CD14-positive monocyte (primary cell): ENCODE measurements around the gene CISD3. TPM values are rescaled to one million over a fixed set of nuclear protein-coding genes. Genes with fewer than 3 reads are reported as not detected.

Experiments
- DNase-seq, 3 donors: peaks; one replicate each; pipeline ENCODE4 v3.0.0-alpha.2; 2011 to 2022
- H2AFZ ChIP-seq: 2 replicates; pipeline ENCODE4 v1.6.0; 2012; ENCODE audit warnings: mild to moderate bottlenecking, low read depth, low read length, inconsistent platforms; ENCODE audit not compliant: insufficient read depth, poor library complexity, severe bottlenecking
- H3K27ac ChIP-seq, 2 donors: 1 replicate in 1 of 2; 2 replicates in 1 of 2; pipeline ENCODE4 v1.5.1; 2012 to 2013; ENCODE audit warnings: low read length in 2 of 2, control low read depth in 1 of 2, inconsistent platforms in 1 of 2, low read depth in 1 of 2, mild to moderate bottlenecking in 1 of 2
- H3K27me3 ChIP-seq, 2 donors: one replicate each; pipeline versions ENCODE4 v1.6.0 to v1.6.1; 2011 to 2013; ENCODE audit warnings: low read length in 2 of 2; ENCODE audit not compliant: control insufficient read depth in 2 of 2, insufficient read depth in 2 of 2
- H3K36me3 ChIP-seq, 2 donors: replicated peaks in 1 of 2; 1 replicate in 1 of 2; 2 replicates in 1 of 2; pipeline versions ENCODE4 v1.5.1 to v1.6.1; 2012 to 2013; ENCODE audit warnings: low read length in 2 of 2, control low read depth in 1 of 2, inconsistent platforms in 1 of 2, mild to moderate bottlenecking in 1 of 2; ENCODE audit not compliant: insufficient read depth in 2 of 2, control insufficient read depth in 1 of 2
- H3K4me1 ChIP-seq, 2 donors: 1 replicate in 1 of 2; 2 replicates in 1 of 2; pipeline versions ENCODE4 v1.5.1 to v1.6.1; 2012 to 2013; ENCODE audit warnings: low read length in 2 of 2, control low read depth in 1 of 2, inconsistent platforms in 1 of 2, mild to moderate bottlenecking in 1 of 2, moderate library complexity in 1 of 2; ENCODE audit not compliant: insufficient read depth in 2 of 2, control insufficient read depth in 1 of 2
- H3K4me2 ChIP-seq: replicated peaks from 2 replicates; pipeline ENCODE3; 2012; ENCODE audit warnings: low read length, moderate library complexity, mild to moderate bottlenecking; ENCODE audit not compliant: poor library complexity, severe bottlenecking; ENCODE audit errors: extremely low read depth
- H3K4me3 ChIP-seq, 3 experiments: fragments of 200-600 bp in 1 of 3; sonication (generic) in 1 of 3; replicated peaks in 1 of 3; 1 replicate in 2 of 3; 2 replicates in 1 of 3; pipeline ENCODE4 v1.5.1; 2011 to 2013; ENCODE audit warnings: low read length in 3 of 3, mild to moderate bottlenecking in 3 of 3, control low read depth in 2 of 3, low read depth in 2 of 3, inconsistent platforms in 1 of 3, moderate library complexity in 1 of 3
- H3K79me2 ChIP-seq: 2 replicates; pipeline ENCODE4 v1.6.0; 2012; ENCODE audit warnings: mild to moderate bottlenecking, control low read depth, inconsistent platforms, low read length, moderate library complexity; ENCODE audit not compliant: insufficient read depth
- H3K9ac ChIP-seq: 2 replicates; pipeline ENCODE4 v1.6.0; 2017; ENCODE audit warnings: low read length, mild to moderate bottlenecking; ENCODE audit not compliant: insufficient read depth, poor library complexity, severe bottlenecking
- H3K9me3 ChIP-seq, 2 donors: replicated peaks in 1 of 2; 1 replicate in 1 of 2; 2 replicates in 1 of 2; pipeline versions ENCODE4 v1.5.1 to v1.6.1; 2012 to 2013; ENCODE audit warnings: low read length in 2 of 2, control low read depth in 1 of 2; ENCODE audit not compliant: control insufficient read depth in 1 of 2, insufficient read depth in 1 of 2
- H4K20me1 ChIP-seq: 2 replicates; pipeline ENCODE4 v1.6.0; 2012; ENCODE audit warnings: mild to moderate bottlenecking, low read length, control low read depth, moderate library complexity; ENCODE audit not compliant: insufficient read depth
- H3K27ac Mint-ChIP-seq, 7 donors: one replicate each; pipeline ENCODE4 v1.8.0; 2020; ENCODE audit warnings: mild to moderate bottlenecking in 7 of 7, mixed read lengths in 7 of 7, moderate library complexity in 6 of 7, inconsistent platforms in 2 of 7
- H3K27me3 Mint-ChIP-seq, 3 donors: one replicate each; pipeline ENCODE4 v1.8.0; 2021 to 2022; ENCODE audit warnings: low read depth in 3 of 3, mild to moderate bottlenecking in 3 of 3, mixed read lengths in 3 of 3, moderate library complexity in 3 of 3, inconsistent platforms in 1 of 3
- H3K36me3 Mint-ChIP-seq, 2 donors: one replicate each; pipeline ENCODE4 v1.8.0; 2020; ENCODE audit warnings: mixed read lengths in 2 of 2, inconsistent platforms in 1 of 2, mild to moderate bottlenecking in 1 of 2
- H3K4me1 Mint-ChIP-seq: one replicate; pipeline ENCODE4 v1.8.0; 2020; ENCODE audit warnings: mild to moderate bottlenecking, mixed read lengths
- H3K4me3 Mint-ChIP-seq, 2 donors: one replicate each; pipeline ENCODE4 v1.8.0; 2020; ENCODE audit warnings: mild to moderate bottlenecking in 2 of 2, mixed read lengths in 2 of 2, moderate library complexity in 1 of 2
- H3K9me3 Mint-ChIP-seq, 7 donors: one replicate each; pipeline ENCODE4 v1.8.0; 2020 to 2022; ENCODE audit warnings: mixed read lengths in 7 of 7, mild to moderate bottlenecking in 6 of 7, moderate library complexity in 6 of 7, inconsistent platforms in 2 of 7
- WGBS: methylation state at CpG from one replicate; pipeline ENCODE4 v1.1.5; 2013; ENCODE audit warnings: missing lambda C conversion rate; ENCODE audit not compliant: insufficient coverage; 5-methylcytosine and 5-hydroxymethylcytosine counted together
- intact Hi-C, 2 donors: fragments of 100-400 bp; cut with micrococcal nuclease; formaldehyde crosslinking; loops; one replicate each; pipeline versions ENCODE4 v1.15.0 to v1.15.1; 2023
- polyA plus RNA-seq, 3 donors: library from polyadenylated mRNA; depleted of rRNA in 1 of 3; unstranded in 2 of 3; stranded (reverse) in 1 of 3; fragments of 300-500 nt in 2 of 3; fragments of >200 nt in 1 of 3; fragmentation: Illumina TruSeq in 2 of 3; gene quantifications; 1 replicate in 2 of 3; 2 replicates in 1 of 3; pipeline ENCODE4 v1.2.3, GENCODE V29; 2012 to 2021
- TF ChIP-seq, protein P1 (sequence below): fragments of 200-600 bp; IDR thresholded peaks from one replicate; pipeline ENCODE4 v1.8.0; 2022; ENCODE audit warnings: antibody characterized with exemption, mild to moderate bottlenecking

CISD3 gene
- polyA plus RNA-seq, 3 donors = 7.1 to 61.2 (median 53.4) TPM

DNA sequence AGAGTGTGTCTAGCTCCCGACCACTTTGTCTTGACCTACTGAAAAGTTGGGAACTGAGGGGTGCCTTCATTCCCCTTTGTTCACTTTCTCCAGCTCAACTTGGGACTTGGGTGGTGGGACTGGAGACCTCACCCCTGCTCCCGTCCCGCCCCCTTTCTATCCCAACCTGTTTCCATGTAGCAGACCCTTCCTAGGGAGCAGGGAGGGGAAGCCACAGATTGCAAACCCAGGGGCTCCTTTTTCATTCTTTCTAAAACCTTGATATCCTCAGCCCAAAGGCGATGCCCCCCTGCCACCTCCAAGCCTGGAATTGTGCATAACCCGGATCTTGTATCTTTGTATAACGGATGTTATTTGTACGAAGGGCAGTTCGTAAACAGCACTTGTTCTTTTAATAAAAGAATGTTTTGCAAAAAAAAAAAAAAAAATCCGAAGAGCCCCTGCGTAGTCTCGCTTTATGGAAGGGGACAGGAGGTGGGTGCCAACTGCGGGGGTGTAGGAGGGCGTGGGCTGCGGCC lies 714 bp upstream of the CISD3 start:
- WGBS = 2% methylated on average over 6 of the region's 14 CpGs

DNA sequence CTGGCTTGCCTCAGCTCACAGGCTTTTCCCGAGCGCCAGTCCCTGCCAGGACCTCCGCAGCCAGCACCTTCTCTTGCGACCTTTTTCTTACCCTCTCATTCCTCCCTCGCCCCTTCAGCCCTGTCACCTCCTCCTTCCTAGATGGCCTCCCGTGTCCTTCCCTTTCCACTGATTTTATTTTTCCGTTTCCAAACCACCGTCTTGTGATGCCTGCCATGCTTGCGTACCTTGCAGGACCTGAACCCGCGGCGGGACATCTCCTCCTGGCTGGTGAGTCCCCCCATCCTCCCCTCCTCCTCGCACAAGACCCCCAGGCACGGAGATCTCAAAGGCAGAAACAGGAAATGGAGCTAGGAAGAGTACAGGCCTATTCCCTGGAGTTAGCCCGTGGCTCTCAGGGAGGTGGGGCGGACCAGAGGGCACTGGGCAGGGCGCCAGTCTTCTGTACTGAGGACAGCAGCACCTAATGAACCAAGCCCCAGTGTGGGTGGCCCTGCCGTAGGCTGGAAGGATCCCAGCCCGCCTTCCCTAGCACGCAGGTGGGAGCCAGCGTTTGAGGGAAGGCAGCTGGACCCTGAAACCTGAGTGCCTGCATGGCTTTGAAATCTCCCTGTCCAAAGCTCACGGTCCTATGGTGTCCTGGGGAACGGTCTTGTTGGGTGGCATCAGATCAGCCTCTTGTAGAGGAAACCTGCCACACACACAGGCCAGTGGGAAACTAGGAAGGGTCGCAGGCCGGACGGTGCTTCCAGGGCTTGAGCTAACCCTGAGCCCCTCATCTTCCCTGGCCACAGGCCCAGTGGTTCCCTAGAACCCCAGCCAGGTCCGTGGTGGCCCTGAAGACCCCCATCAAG lies 612 bp downstream of the CISD3 start:
- TF ChIP-seq, protein P1, sequence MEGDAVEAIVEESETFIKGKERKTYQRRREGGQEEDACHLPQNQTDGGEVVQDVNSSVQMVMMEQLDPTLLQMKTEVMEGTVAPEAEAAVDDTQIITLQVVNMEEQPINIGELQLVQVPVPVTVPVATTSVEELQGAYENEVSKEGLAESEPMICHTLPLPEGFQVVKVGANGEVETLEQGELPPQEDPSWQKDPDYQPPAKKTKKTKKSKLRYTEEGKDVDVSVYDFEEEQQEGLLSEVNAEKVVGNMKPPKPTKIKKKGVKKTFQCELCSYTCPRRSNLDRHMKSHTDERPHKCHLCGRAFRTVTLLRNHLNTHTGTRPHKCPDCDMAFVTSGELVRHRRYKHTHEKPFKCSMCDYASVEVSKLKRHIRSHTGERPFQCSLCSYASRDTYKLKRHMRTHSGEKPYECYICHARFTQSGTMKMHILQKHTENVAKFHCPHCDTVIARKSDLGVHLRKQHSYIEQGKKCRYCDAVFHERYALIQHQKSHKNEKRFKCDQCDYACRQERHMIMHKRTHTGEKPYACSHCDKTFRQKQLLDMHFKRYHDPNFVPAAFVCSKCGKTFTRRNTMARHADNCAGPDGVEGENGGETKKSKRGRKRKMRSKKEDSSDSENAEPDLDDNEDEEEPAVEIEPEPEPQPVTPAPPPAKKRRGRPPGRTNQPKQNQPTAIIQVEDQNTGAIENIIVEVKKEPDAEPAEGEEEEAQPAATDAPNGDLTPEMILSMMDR = no peak
- Histone ChIP-seq H3K36me3 (peaks cover 5 to 10% of the 10 kb centered on the region in 2 donors), H2AFZ (peak overlapping the region; percentile 88), H4K20me1 (peaks cover 10% of the 10 kb centered on the region), H3K4me3 (peak overlapping the region; percentile 66 to 94 (median 89)), H3K9ac (peak overlapping the region; percentile 76), H3K9me3 (no peaks in the 10 kb centered on the region), H3K4me1 (peaks cover 47 to 48% of the 10 kb centered on the region in 2 donors), H3K27me3 (no peaks in the 10 kb centered on the region), H3K79me2 (no peaks in the 10 kb centered on the region), H3K27ac (peak overlapping the region in 1 of 2 donors; percentile 73), H3K4me2 (peak overlapping the region; percentile 83)
- Mint-ChIP-seq H3K27me3 (peaks cover 0 to 10% (median 2%) of the 10 kb centered on the region in 3 donors), H3K4me1 (peaks cover 52% of the 10 kb centered on the region), H3K9me3 (peaks cover 0 to 3% (median 0%) of the 10 kb centered on the region in 7 donors), H3K36me3 (peaks cover 15 to 24% of the 10 kb centered on the region in 2 donors), H3K4me3 (peak overlapping the region; percentile 88 to 94), H3K27ac (peak overlapping the region; percentile 78 to 93 (median 89))
- DNase-seq = no peak
- WGBS = 31% methylated on average over 22 of the region's 27 CpGs
- intact Hi-C loops = loop anchor here in 1 of 2 donors (1.0 to 2.0 kb wide), 2 partner anchors 22 to 30 kb away; partner anchors contain the start of gene PSMB3

More for the DNA sequence above, 714 bp upstream of the CISD3 start:
- intact Hi-C loops = no loop called here
- Histone ChIP-seq H3K4me3 (peak overlapping the region; percentile 38 to 78 (median 54)), H3K4me1 (peaks cover 53 to 56% of the 10 kb centered on the region in 2 donors), H3K9me3 (no peaks in the 10 kb centered on the region), H3K27me3 (no peaks in the 10 kb centered on the region), H4K20me1 (peaks cover 3% of the 10 kb centered on the region), H3K36me3 (peaks cover 5 to 9% of the 10 kb centered on the region in 2 donors), H2AFZ (peak overlapping the region; percentile 88), H3K9ac (peak overlapping the region; percentile 76), H3K4me2 (peak overlapping the region; percentile 83), H3K27ac (peak overlapping the region; percentile 16 to 81), H3K79me2 (no peaks in the 10 kb centered on the region)
- Mint-ChIP-seq H3K9me3 (peaks cover 0 to 3% (median 0%) of the 10 kb centered on the region in 7 donors), H3K36me3 (peaks cover 23 to 31% of the 10 kb centered on the region in 2 donors), H3K4me3 (peak overlapping the region; percentile 66 to 67), H3K4me1 (peaks cover 58% of the 10 kb centered on the region), H3K27me3 (peaks cover 0 to 8% (median 0%) of the 10 kb centered on the region in 3 donors), H3K27ac (peak overlapping the region in 5 of 7 donors; percentile 13 to 84 (median 72))
- DNase-seq = no peak
- TF ChIP-seq, protein P1 = no peak
